Liver (tissue), 3 donors: ENCODE results near the gene NDNF.

ENCODE experiments used
- EGR1 ChIP-seq, 2 donors: IDR thresholded peaks; 2 replicates each; pipeline ENCODE4 v1.6.1; 2016 to 2018; ENCODE audit warnings: antibody characterized with exemption in 2 of 2, low read depth in 2 of 2
- FOXA2 ChIP-seq: IDR thresholded peaks from 2 replicates; pipeline ENCODE4 v1.6.1; 2016; ENCODE audit warnings: antibody characterized with exemption
- JUND ChIP-seq, 2 donors: IDR thresholded peaks; 2 replicates each; pipeline ENCODE4 v1.6.1; 2016; ENCODE audit warnings: antibody characterized with exemption in 2 of 2
- SP1 ChIP-seq: IDR thresholded peaks from 2 replicates; pipeline ENCODE4 v1.6.1; 2018; ENCODE audit warnings: antibody characterized with exemption, mild to moderate bottlenecking
- YY1 ChIP-seq: IDR thresholded peaks from 2 replicates; pipeline ENCODE4 v1.6.1; 2016; ENCODE audit warnings: antibody characterized with exemption, mild to moderate bottlenecking
- TF ChIP-seq, protein P1 (sequence below): fragments of 150-350 bp; IDR thresholded peaks from 2 replicates; pipeline ENCODE4 v1.5.1; 2017; ENCODE audit warnings: improper control_type of control experiment, low read depth, low read length; ENCODE audit not compliant: missing input control
- TF ChIP-seq, protein P2 (sequence below): IDR thresholded peaks from 2 replicates; pipeline ENCODE4 v1.6.1; 2016; ENCODE audit warnings: antibody characterized with exemption
- TF ChIP-seq, protein P3 (sequence below): IDR thresholded peaks from 2 replicates; pipeline ENCODE4 v1.6.1; 2016; ENCODE audit warnings: antibody characterized with exemption, mild to moderate bottlenecking
- TF ChIP-seq, protein P4 (sequence below): IDR thresholded peaks from 2 replicates; pipeline ENCODE4 v1.6.1; 2016; ENCODE audit warnings: antibody characterized with exemption
- donor health status: healthy.
- donor health status: healthy.

DNA sequence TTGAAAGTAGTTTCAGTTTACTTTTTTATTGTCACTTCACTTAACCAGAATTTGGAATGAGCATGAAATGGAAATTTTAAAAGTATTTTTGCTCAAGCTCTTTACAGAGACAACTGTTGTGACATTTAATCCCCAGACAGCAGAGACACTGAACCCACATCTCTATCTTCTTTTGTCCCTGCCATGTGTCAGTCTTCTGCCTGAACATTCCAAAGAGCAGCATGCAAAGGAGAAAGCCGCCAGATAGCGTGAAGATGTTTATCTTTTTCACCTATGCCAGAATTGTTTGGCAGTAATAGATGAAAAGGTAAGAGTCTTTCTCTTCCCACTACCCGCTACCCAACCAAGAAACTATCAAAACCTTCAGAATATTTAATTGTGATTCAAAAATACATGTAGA lies 46.8 kb downstream of the NDNF start:
- TF ChIP-seq, protein P1, sequence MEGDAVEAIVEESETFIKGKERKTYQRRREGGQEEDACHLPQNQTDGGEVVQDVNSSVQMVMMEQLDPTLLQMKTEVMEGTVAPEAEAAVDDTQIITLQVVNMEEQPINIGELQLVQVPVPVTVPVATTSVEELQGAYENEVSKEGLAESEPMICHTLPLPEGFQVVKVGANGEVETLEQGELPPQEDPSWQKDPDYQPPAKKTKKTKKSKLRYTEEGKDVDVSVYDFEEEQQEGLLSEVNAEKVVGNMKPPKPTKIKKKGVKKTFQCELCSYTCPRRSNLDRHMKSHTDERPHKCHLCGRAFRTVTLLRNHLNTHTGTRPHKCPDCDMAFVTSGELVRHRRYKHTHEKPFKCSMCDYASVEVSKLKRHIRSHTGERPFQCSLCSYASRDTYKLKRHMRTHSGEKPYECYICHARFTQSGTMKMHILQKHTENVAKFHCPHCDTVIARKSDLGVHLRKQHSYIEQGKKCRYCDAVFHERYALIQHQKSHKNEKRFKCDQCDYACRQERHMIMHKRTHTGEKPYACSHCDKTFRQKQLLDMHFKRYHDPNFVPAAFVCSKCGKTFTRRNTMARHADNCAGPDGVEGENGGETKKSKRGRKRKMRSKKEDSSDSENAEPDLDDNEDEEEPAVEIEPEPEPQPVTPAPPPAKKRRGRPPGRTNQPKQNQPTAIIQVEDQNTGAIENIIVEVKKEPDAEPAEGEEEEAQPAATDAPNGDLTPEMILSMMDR: no peak
- TF ChIP-seq FOXA2 (no peak), JUND (IDR thresholded peaks at IDR 0.05) (no peak), SP1 (no peak), EGR1 (IDR thresholded peaks at IDR 0.05; ENCODE audit: low read depth in 2 of 2) (no peak), YY1 (no peak)
- TF ChIP-seq, protein P2, sequence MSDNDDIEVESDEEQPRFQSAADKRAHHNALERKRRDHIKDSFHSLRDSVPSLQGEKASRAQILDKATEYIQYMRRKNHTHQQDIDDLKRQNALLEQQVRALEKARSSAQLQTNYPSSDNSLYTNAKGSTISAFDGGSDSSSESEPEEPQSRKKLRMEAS: no peak
- TF ChIP-seq, protein P3, sequence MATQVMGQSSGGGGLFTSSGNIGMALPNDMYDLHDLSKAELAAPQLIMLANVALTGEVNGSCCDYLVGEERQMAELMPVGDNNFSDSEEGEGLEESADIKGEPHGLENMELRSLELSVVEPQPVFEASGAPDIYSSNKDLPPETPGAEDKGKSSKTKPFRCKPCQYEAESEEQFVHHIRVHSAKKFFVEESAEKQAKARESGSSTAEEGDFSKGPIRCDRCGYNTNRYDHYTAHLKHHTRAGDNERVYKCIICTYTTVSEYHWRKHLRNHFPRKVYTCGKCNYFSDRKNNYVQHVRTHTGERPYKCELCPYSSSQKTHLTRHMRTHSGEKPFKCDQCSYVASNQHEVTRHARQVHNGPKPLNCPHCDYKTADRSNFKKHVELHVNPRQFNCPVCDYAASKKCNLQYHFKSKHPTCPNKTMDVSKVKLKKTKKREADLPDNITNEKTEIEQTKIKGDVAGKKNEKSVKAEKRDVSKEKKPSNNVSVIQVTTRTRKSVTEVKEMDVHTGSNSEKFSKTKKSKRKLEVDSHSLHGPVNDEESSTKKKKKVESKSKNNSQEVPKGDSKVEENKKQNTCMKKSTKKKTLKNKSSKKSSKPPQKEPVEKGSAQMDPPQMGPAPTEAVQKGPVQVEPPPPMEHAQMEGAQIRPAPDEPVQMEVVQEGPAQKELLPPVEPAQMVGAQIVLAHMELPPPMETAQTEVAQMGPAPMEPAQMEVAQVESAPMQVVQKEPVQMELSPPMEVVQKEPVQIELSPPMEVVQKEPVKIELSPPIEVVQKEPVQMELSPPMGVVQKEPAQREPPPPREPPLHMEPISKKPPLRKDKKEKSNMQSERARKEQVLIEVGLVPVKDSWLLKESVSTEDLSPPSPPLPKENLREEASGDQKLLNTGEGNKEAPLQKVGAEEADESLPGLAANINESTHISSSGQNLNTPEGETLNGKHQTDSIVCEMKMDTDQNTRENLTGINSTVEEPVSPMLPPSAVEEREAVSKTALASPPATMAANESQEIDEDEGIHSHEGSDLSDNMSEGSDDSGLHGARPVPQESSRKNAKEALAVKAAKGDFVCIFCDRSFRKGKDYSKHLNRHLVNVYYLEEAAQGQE: no peak
- TF ChIP-seq, protein P4, sequence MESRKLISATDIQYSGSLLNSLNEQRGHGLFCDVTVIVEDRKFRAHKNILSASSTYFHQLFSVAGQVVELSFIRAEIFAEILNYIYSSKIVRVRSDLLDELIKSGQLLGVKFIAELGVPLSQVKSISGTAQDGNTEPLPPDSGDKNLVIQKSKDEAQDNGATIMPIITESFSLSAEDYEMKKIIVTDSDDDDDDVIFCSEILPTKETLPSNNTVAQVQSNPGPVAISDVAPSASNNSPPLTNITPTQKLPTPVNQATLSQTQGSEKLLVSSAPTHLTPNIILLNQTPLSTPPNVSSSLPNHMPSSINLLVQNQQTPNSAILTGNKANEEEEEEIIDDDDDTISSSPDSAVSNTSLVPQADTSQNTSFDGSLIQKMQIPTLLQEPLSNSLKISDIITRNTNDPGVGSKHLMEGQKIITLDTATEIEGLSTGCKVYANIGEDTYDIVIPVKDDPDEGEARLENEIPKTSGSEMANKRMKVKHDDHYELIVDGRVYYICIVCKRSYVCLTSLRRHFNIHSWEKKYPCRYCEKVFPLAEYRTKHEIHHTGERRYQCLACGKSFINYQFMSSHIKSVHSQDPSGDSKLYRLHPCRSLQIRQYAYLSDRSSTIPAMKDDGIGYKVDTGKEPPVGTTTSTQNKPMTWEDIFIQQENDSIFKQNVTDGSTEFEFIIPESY: no peak
